HepG2 (cell line): ENCODE measurements around the gene GATB. TPM values are rescaled to one million over a fixed set of nuclear protein-coding genes. Genes with fewer than 3 reads are reported as not detected.

ENCODE experiments used
- ATAC-seq: fragments of 200-7000 bp; cut with Tn5 transposase; 3 replicates; pipeline ENCODE4 v1.9.1; 2020; ENCODE audit warnings: mild to moderate bottlenecking, moderate library complexity
- BruUV-seq: library from RNA; stranded (reverse); fragments of 400-500 nt; replicated peaks from 2 replicates; lab custom pipeline; 2021; lab: Mats Ljungman, UMichigan
- CTCF ChIA-PET: fragments of 300-600 bp; formaldehyde crosslinking; extraction: SDS; loops from one replicate; lab custom pipeline; 2021; ENCODE audit warnings: low total read pairs, inconsistent platforms, low intra/inter-chr PET ratio; lab: Yijun Ruan, JAX
- POLR2A ChIA-PET: fragments of 350-600 bp; sonication (Branson Sonifier 250); formaldehyde crosslinking; loops from one replicate; lab custom pipeline; 2020; ENCODE audit warnings: antibody characterized with exemption, inconsistent platforms; lab: Yijun Ruan, JAX
- DNase-seq: peaks from one replicate; pipeline ENCODE4 v3.0.0-alpha.2; 2015; ENCODE audit warnings: low spot score
- FAIRE-seq: peaks from 3 replicates; lab custom pipeline; 2011; peaks lifted over from hg19 to GRCh38; lab: Jason Lieb, UNC
- H2AFZ ChIP-seq: one replicate; pipeline ENCODE4 v1.6.1; 2011; ENCODE audit warnings: low read length, inconsistent platforms
- H3K27ac ChIP-seq: fragments of 300-600 bp; 3 replicates; pipeline ENCODE4 v1.8.0; 2011; ENCODE audit warnings: mixed run types, mild to moderate bottlenecking, mixed read lengths, low read length, inconsistent platforms; ENCODE audit not compliant: insufficient read depth; ENCODE audit errors: extremely low read length
- H3K27me3 ChIP-seq, 2 experiments: fragments of 200-600 bp in 1 of 2; 2 replicates in 1 of 2; 3 replicates in 1 of 2; pipeline versions ENCODE4 v1.6.0 to v1.8.0; 2011; ENCODE audit warnings: low read length in 2 of 2, mild to moderate bottlenecking in 2 of 2, moderate library complexity in 2 of 2, inconsistent platforms in 1 of 2; ENCODE audit not compliant: insufficient read depth in 2 of 2, control insufficient read depth in 1 of 2
- H3K36me3 ChIP-seq, 2 experiments: fragments of 200-600 bp in 1 of 2; replicated peaks in 1 of 2; 2 replicates in 1 of 2; 3 replicates in 1 of 2; pipeline versions ENCODE4 v1.5.1 to v1.8.0; 2011; ENCODE audit warnings: low read length in 2 of 2, inconsistent platforms in 1 of 2; ENCODE audit not compliant: insufficient read depth in 2 of 2, control insufficient read depth in 1 of 2
- H3K4me1 ChIP-seq: 2 replicates; pipeline ENCODE4 v1.5.1; 2012; ENCODE audit warnings: low read length, inconsistent platforms; ENCODE audit not compliant: insufficient read depth
- H3K4me2 ChIP-seq: 2 replicates; pipeline ENCODE4 v1.6.0; 2011; ENCODE audit warnings: low read depth, low read length, inconsistent platforms
- H3K4me3 ChIP-seq, 3 experiments: fragments of 200-600 bp in 1 of 3; sonication (generic), shearing (Covaris generic) in 1 of 3; replicated peaks in 1 of 3; 2 replicates each; pipeline ENCODE4 v1.5.1; 2011 to 2016; ENCODE audit warnings: low read length in 3 of 3, inconsistent platforms in 2 of 3, low read depth in 2 of 3, mild to moderate bottlenecking in 2 of 3, control low read depth in 1 of 3, mixed read lengths in 1 of 3; ENCODE audit not compliant: insufficient read depth in 1 of 3
- H3K79me2 ChIP-seq: one replicate; pipeline ENCODE4 v1.6.1; 2011; ENCODE audit warnings: low read length, inconsistent platforms; ENCODE audit not compliant: insufficient read depth
- H3K9ac ChIP-seq: 2 replicates; pipeline ENCODE4 v1.6.0; 2011; ENCODE audit warnings: mild to moderate bottlenecking, low read depth, low read length, inconsistent platforms; ENCODE audit not compliant: insufficient read depth
- H3K9me3 ChIP-seq: 2 replicates; pipeline ENCODE4 v1.5.1; 2012; ENCODE audit warnings: mild to moderate bottlenecking, low read length
- H4K20me1 ChIP-seq: 2 replicates; pipeline ENCODE4 v1.6.0; 2011; ENCODE audit warnings: inconsistent platforms, mild to moderate bottlenecking, low read length, moderate library complexity; ENCODE audit not compliant: insufficient read depth
- EP300 ChIP-seq, 3 experiments: sonication (generic) in 1 of 3; formaldehyde crosslinking in 1 of 3; IDR thresholded peaks; 2 replicates each; pipeline versions ENCODE4 v1.5.1 to v1.6.1; 2011 to 2020; ENCODE audit warnings: low read depth in 2 of 3, low read length in 2 of 3, borderline replicate concordance in 1 of 3, improper control_type of control experiment in 1 of 3, mild to moderate bottlenecking in 1 of 3, missing genetic modification reagents in 1 of 3, moderate library complexity in 1 of 3
- FOXA1 ChIP-seq, 2 experiments: fragments of 450-650 bp in 1 of 2; sonication (generic) in 1 of 2; formaldehyde crosslinking in 1 of 2; IDR thresholded peaks; 2 replicates each; pipeline versions ENCODE4 v1.4.0 to v1.6.1; 2016 to 2020; ENCODE audit warnings: missing genetic modification reagents in 1 of 2
- HOXA9 ChIP-seq: sonication (generic); formaldehyde crosslinking; IDR thresholded peaks from 2 replicates; pipeline ENCODE4 v1.8.1; 2022; ENCODE audit warnings: missing genetic modification reagents, mild to moderate bottlenecking, moderate library complexity, borderline replicate concordance
- KDM6A ChIP-seq: IDR thresholded peaks from 2 replicates; pipeline ENCODE4 v1.6.1; 2016; ENCODE audit warnings: low read depth
- MIER2 ChIP-seq: IDR thresholded peaks from 2 replicates; pipeline ENCODE4 v1.6.1; 2016; ENCODE audit warnings: missing biosample characterization, missing genetic modification reagents
- RELA ChIP-seq: sonication (generic); formaldehyde crosslinking; IDR thresholded peaks from 2 replicates; pipeline ENCODE4 v1.4.0; 2020; ENCODE audit warnings: missing genetic modification reagents
- ZFYVE20 ChIP-seq: sonication (generic); formaldehyde crosslinking; IDR thresholded peaks from 2 replicates; pipeline ENCODE4 v1.8.0; 2023; ENCODE audit warnings: low read depth, mild to moderate bottlenecking, moderate library complexity, missing genetic modification reagents, borderline replicate concordance
- ZNF30 ChIP-seq: sonication (generic); formaldehyde crosslinking; IDR thresholded peaks from 2 replicates; pipeline ENCODE4 v1.5.0; 2020; ENCODE audit warnings: mild to moderate bottlenecking, missing genetic modification reagents
- ZSCAN30 ChIP-seq: sonication (generic); formaldehyde crosslinking; IDR thresholded peaks from 2 replicates; pipeline ENCODE4 v1.5.0; 2020; ENCODE audit warnings: mild to moderate bottlenecking, missing genetic modification reagents
- WGBS: methylation state at CpG from one replicate; pipeline ENCODE4 v1.1.6; 2017; ENCODE audit warnings: low lambda C conversion rate; 5-methylcytosine and 5-hydroxymethylcytosine counted together
- in situ Hi-C: cut with HindIII; loops from 2 replicates; pipeline ENCODE4 v1.10.0; 2017; ENCODE audit warnings: low pct_unique_long_range_greater_than_20kb; ENCODE audit not compliant: extremely low pct_ligation_motif_present
- intact Hi-C: fragments of 100-400 bp; cut with micrococcal nuclease; formaldehyde crosslinking; loops from one replicate; pipeline ENCODE4 v1.10.0; 2022; ENCODE audit not compliant: unreplicated experiment
- polyA plus RNA-seq, 8 experiments: library from polyadenylated mRNA; depleted of rRNA in 3 of 8; stranded (reverse) in 7 of 8; unstranded in 1 of 8; fragments of >200 nt; fragmentation: Illumina TruSeq in 4 of 8; extraction: Trizol in 4 of 8; gene quantifications; 2 replicates each; pipeline versions ENCODE4 v1.2.1 to v1.2.3, GENCODE V29; 2011 to 2016; ENCODE audit warnings: low read depth in 4 of 8, missing spikeins in 1 of 8, mixed read lengths in 1 of 8; ENCODE audit not compliant: insufficient read depth in 1 of 8
- total RNA-seq, 5 experiments: library from RNA; depleted of rRNA; stranded (reverse); fragments of >200 nt; fragmentation: Illumina TruSeq; extraction: Trizol; gene quantifications; 2 replicates each; pipeline ENCODE4 v1.2.3, GENCODE V29; 2016; ENCODE audit warnings: low read depth in 1 of 5
- TF ChIP-seq, protein P1 (sequence below): sonication (generic); formaldehyde crosslinking; IDR thresholded peaks from 2 replicates; pipeline ENCODE4 v1.8.0; 2022; ENCODE audit warnings: mild to moderate bottlenecking, missing genetic modification reagents, moderate library complexity
- TF ChIP-seq, protein P2 (sequence below): fragments of 450-650 bp; IDR thresholded peaks from 2 replicates; pipeline ENCODE4 v1.6.1; 2016
- TF ChIP-seq, protein P3 (sequence below): sonication (generic); formaldehyde crosslinking; IDR thresholded peaks from 2 replicates; pipeline ENCODE4 v1.4.0; 2020; ENCODE audit warnings: missing genetic modification reagents

GATB gene
- total and polyA plus RNA-seq, 2 of the 13 experiments (the other 11 are each of a cell fraction or from before 2014, with no cell fraction given) = 32.3 to 32.4 TPM

DNA sequence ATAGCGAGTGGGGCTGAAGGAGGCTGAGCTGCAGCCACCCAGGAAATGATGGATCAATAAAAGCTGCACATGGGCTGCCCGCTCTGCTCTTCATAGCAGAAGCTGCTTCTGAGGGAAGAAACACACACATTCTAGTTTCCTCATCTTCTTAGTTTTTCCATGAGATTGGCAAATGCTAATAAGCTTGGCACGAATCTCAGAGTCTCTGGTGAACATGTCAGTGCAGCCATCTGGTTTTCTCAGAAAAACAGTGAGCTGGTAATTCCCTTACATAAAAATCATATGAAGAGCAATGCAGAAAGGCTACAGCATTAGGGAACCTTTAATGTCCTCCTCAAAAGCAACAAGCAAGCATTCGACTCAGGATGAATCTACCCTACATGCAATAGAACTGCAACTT lies 69.9 kb downstream of the GATB start:
- H3K79me2 ChIP-seq = no peaks in the 10 kb centered on the region
- in situ Hi-C loops = no loop called here
- no peak overlapping the region for H3K4me3 ChIP-seq
- peaks cover 4 to 22% of the 10 kb centered on the region in 2 experiments; a peak in 4 of 5 replicates for H3K36me3 ChIP-seq
- ATAC-seq (no peak), FAIRE-seq (no peak), DNase-seq (no peak)
- no peak overlapping the region for H3K9ac ChIP-seq
- TF ChIP-seq, protein P1, sequence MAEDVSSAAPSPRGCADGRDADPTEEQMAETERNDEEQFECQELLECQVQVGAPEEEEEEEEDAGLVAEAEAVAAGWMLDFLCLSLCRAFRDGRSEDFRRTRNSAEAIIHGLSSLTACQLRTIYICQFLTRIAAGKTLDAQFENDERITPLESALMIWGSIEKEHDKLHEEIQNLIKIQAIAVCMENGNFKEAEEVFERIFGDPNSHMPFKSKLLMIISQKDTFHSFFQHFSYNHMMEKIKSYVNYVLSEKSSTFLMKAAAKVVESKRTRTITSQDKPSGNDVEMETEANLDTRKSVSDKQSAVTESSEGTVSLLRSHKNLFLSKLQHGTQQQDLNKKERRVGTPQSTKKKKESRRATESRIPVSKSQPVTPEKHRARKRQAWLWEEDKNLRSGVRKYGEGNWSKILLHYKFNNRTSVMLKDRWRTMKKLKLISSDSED (CRISPR knock-in tag) = no peak
- no peak overlapping the region for H3K27ac ChIP-seq
- no peak overlapping the region for H2AFZ ChIP-seq
- H3K4me1 ChIP-seq = no peaks in the 10 kb centered on the region
- H4K20me1 ChIP-seq = no peaks in the 10 kb centered on the region
- intact Hi-C loops = no loop called here
- POLR2A ChIA-PET = no interaction called here
- H3K4me2 ChIP-seq = no peak overlapping the region
- WGBS = 94% methylated on average over 4 of the region's 4 CpGs
- CTCF ChIA-PET = no interaction called here
- BruUV-seq = no TSS peak
- no peaks in the 10 kb centered on the region for H3K27me3 ChIP-seq
- no peaks in the 10 kb centered on the region for H3K9me3 ChIP-seq

DNA sequence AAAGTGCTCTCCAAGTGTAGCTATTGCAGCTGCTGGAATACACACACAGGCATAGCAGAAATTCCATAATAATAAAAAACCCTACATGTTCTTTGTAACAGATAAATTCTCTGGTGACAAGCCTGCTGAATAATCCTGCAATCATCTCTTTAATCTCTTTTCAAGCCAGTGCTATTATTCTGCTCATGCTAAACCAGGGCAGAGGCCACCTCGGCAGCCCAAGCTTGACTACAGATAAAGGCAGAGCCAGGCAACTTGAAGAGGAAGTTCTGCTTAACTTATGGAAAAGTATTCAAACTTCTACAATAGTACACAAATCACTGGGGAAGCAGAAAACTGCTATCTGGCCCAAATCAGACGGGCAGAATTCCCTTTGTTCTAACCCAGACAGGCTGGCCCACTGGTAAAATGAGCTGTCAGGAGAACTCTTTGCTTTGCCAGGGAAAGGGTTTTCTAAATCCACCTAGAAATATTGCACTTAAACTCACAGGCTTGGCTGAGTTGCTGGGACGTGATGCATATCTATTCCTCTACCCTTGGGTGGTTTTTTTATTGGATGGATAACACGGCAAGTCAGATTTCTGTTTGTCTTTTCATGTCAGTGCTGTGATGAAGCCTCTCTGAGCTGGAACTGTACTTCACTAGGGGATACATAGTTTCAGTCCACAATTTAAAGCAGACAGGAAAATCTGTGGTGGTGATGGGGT lies 70.5 kb downstream of the GATB start:
- intact Hi-C loops (no loop called here), in situ Hi-C loops (no loop called here)
- no peaks in the 10 kb centered on the region for H3K9me3 ChIP-seq
- ATAC-seq = no peak
- H3K4me3 ChIP-seq = no peak overlapping the region
- H4K20me1 ChIP-seq = no peaks in the 10 kb centered on the region
- H3K4me2 ChIP-seq = no peak overlapping the region
- no peak for DNase-seq
- H3K4me1 ChIP-seq = peaks cover under 1% of the 10 kb centered on the region; the same call in 1 of the 2 replicates
- POLR2A ChIA-PET = no interaction called here
- H3K79me2 ChIP-seq = no peaks in the 10 kb centered on the region
- H3K27me3 ChIP-seq = no peaks in the 10 kb centered on the region
- H3K36me3 ChIP-seq = peaks cover 4 to 22% of the 10 kb centered on the region in 2 experiments; a peak in 4 of 5 replicates
- WGBS = 100% methylated on average over 4 of the region's 4 CpGs
- no peak for TF ChIP-seq MIER2 (CRISPR knock-in tag)
- TF ChIP-seq EP300 (IDR thresholded peaks at IDR 0.05; ENCODE audit: low read depth in 2 of 2, low read length in 2 of 2) = no peak
- TF ChIP-seq EP300 (CRISPR knock-in tag; IDR thresholded peaks at IDR 0.05; ENCODE audit: borderline replicate concordance) = no peak
- no peak for TF ChIP-seq ZFYVE20 (CRISPR knock-in tag)
- TF ChIP-seq FOXA1 (IDR thresholded peaks at IDR 0.05) = no peak
- TF ChIP-seq FOXA1 (CRISPR knock-in tag; IDR thresholded peaks at IDR 0.05) = no peak
- TF ChIP-seq RELA (CRISPR knock-in tag) = no peak
- no peak for TF ChIP-seq KDM6A (CRISPR knock-in tag)
- TF ChIP-seq, protein P2, sequence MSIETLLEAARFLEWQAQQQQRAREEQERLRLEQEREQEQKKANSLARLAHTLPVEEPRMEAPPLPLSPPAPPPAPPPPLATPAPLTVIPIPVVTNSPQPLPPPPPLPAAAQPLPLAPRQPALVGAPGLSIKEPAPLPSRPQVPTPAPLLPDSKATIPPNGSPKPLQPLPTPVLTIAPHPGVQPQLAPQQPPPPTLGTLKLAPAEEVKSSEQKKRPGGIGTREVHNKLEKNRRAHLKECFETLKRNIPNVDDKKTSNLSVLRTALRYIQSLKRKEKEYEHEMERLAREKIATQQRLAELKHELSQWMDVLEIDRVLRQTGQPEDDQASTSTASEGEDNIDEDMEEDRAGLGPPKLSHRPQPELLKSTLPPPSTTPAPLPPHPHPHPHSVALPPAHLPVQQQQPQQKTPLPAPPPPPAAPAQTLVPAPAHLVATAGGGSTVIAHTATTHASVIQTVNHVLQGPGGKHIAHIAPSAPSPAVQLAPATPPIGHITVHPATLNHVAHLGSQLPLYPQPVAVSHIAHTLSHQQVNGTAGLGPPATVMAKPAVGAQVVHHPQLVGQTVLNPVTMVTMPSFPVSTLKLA = no peak
- TF ChIP-seq, protein P3, sequence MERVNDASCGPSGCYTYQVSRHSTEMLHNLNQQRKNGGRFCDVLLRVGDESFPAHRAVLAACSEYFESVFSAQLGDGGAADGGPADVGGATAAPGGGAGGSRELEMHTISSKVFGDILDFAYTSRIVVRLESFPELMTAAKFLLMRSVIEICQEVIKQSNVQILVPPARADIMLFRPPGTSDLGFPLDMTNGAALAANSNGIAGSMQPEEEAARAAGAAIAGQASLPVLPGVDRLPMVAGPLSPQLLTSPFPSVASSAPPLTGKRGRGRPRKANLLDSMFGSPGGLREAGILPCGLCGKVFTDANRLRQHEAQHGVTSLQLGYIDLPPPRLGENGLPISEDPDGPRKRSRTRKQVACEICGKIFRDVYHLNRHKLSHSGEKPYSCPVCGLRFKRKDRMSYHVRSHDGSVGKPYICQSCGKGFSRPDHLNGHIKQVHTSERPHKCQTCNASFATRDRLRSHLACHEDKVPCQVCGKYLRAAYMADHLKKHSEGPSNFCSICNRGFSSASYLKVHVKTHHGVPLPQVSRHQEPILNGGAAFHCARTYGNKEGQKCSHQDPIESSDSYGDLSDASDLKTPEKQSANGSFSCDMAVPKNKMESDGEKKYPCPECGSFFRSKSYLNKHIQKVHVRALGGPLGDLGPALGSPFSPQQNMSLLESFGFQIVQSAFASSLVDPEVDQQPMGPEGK (CRISPR knock-in tag) = no peak
- no peak for TF ChIP-seq HOXA9 (CRISPR knock-in tag)
- TF ChIP-seq ZSCAN30 (CRISPR knock-in tag) = no peak
- no peak for TF ChIP-seq ZNF30
- H3K9ac ChIP-seq = no peak overlapping the region
- no peak overlapping the region for H2AFZ ChIP-seq
- no peak for FAIRE-seq
- CTCF ChIA-PET = no interaction called here
- H3K27ac ChIP-seq = no peak overlapping the region
- BruUV-seq = no TSS peak
